ENCODE results near the gene VDAC2.

DNA sequence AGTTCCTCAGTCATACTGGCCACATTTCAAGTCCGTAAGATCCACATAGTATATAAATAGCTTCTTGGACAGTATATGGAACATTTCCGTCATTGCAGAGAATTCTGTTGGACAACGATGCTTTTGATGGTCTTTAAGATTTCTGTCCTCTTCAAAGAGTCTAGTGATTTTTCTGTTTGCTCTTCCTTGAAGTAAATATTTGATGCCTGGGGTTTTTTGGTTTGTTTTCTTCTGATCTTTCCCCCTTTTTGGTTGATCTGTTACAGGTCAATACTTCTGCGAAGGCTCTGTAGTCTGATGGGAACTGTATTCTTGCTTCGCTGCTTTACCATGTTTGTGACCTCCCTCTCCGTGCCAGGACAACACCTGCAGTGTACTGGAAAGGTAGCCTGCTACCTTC lies 42.3 kb upstream of the VDAC2 start:
- TF ChIP-seq YY1 (tag by site-specific recombination; IDR thresholded peaks at IDR 0.05) (no peak), ZNF600 (tag by site-specific recombination; IDR thresholded peaks at IDR 0.05) (no peak), ZNF133 (tag by site-specific recombination; IDR thresholded peaks at IDR 0.05) (no peak), PBX3 (CRISPR knock-in tag; IDR thresholded peaks at IDR 0.05) (no peak), ZNF777 (tag by site-specific recombination; IDR thresholded peaks at IDR 0.05; ENCODE audit: borderline replicate concordance) (no peak), ATF2 (tag by site-specific recombination; IDR thresholded peaks at IDR 0.05; ENCODE audit: low read depth) (no peak), CTCF (tag by site-specific recombination; IDR thresholded peaks at IDR 0.05) (no peak), ZFHX2 (tag by site-specific recombination; conservative IDR thresholded peaks at IDR 0.05) (no peak), ZNF792 (tag by site-specific recombination; IDR thresholded peaks at IDR 0.05) (no peak)
- TF ChIP-seq, protein P1, sequence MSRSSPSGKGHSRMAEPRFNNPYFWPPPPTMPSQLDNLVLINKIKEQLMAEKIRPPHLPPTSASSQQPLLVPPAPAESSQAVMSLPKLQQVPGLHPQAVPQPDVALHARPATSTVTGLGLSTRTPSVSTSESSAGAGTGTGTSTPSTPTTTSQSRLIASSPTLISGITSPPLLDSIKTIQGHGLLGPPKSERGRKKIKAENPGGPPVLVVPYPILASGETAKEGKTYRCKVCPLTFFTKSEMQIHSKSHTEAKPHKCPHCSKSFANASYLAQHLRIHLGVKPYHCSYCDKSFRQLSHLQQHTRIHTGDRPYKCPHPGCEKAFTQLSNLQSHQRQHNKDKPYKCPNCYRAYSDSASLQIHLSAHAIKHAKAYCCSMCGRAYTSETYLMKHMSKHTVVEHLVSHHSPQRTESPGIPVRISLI (tag by site-specific recombination; IDR thresholded peaks at IDR 0.05), result no peak
